ENCODE results near the gene SERPINB1.
"Not testable (repeated sequence)": the region's sequence is repeated elsewhere in the genome, so short reads cannot be mapped to it uniquely, and the experiment has no call there.

SERPINB1 gene

GRCh38 chr6:2865694-2866151, 24.1 kb upstream of the SERPINB1 start:
- DNase-seq, result no peak

DNA sequence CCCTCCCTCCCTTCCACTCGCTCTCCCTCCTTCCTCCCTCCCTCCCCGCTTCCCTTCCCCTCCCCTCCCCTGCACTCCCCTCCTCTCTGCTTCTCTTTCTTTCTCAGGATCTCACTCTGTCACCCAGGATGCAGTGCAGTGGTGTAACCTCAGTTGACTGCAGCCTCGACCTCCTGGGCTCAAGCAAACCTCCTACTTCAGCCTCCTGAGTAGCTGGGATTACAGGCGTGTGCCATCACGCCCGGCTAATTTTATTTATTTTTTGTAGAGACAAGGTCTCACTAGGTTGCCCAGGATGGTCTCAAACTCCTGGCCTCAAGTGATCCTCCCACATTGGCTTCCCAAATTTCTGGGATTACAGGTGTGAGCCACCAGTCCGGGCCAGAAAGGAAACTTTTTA, 23.6 kb upstream of the SERPINB1 start:
- no peak for DNase-seq

DNA sequence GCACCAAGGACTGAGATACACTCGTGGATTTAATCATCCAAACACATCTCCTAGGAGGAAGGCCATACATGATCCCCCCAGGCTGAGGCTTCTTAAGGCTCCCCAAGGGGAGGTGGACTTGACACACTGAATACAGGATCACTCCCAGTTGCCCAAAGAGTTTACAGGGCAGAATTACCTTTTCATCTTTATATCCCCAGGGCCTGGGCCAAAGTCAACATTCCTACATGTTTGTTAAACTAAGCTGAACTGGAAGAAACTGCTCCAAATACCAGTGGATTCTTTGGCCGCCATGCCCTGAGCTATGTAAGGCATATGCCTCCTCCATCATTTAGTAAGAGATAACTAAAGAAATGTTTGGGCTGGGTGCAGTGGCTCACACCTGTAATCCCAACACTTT, 22.2 kb upstream of the SERPINB1 start:
- DNase-seq, result no peak

- DNase-seq, result no peak
Measured at GRCh38 chr6:2862712-2863181, 21.1 kb upstream of the SERPINB1 start.

DNA sequence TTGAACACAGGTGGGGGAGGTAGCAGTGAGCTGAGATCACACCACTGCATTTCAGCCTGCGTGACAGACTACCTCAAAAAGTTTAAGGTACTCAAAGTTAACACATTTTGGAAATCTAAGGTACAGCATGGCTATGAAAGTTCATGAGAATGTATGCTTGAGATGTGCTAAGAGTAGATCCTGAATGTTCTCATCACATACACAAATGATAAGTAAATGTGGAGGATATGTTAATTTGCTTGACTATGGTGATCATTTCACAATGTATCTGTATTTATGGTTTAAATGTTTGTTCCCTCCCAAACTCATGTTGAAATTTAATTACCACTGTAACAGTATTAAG, 20.1 kb upstream of the SERPINB1 start:
- DNase-seq, result no peak

DNA sequence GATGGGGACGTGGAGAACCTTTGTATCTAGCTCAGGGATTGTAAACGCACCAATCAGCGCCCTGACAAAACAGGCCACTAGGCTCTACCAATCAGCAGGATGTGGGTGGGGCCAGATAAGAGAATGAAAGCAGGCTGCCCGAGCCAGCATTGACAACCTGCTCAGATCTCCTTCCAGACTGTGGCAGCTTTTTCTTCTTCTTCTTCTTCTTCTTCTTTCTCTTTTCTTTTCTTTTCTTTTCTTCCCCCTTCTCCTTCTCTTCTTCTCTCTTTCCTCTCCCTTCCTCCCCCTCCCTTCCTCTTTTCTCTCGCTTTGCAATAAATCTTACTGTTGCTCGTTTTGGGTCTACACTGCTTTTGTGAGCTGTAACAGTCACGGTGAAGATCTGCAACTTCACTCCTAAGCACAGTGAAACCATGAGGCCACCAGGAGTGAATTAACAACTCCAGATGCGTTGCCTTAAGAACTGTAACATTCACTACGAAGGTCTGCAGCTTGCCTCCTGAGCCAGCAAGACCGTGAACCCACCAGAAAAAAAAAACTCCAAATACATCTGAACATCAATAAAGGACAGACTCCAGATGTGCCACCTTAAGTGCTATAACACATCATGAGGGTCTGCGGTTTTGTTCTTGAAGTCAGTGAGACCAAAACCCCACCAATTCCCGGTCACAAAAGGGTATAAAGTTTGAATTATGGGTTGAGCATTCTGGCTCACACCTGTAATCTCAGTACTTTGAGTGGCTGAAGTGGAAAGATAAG, 19.6 kb upstream of the SERPINB1 start:
- no peak for DNase-seq

- DNase-seq, result not testable (repeated sequence)
Measured at GRCh38 chr6:2860706-2861059, 19.0 kb upstream of the SERPINB1 start.

DNA sequence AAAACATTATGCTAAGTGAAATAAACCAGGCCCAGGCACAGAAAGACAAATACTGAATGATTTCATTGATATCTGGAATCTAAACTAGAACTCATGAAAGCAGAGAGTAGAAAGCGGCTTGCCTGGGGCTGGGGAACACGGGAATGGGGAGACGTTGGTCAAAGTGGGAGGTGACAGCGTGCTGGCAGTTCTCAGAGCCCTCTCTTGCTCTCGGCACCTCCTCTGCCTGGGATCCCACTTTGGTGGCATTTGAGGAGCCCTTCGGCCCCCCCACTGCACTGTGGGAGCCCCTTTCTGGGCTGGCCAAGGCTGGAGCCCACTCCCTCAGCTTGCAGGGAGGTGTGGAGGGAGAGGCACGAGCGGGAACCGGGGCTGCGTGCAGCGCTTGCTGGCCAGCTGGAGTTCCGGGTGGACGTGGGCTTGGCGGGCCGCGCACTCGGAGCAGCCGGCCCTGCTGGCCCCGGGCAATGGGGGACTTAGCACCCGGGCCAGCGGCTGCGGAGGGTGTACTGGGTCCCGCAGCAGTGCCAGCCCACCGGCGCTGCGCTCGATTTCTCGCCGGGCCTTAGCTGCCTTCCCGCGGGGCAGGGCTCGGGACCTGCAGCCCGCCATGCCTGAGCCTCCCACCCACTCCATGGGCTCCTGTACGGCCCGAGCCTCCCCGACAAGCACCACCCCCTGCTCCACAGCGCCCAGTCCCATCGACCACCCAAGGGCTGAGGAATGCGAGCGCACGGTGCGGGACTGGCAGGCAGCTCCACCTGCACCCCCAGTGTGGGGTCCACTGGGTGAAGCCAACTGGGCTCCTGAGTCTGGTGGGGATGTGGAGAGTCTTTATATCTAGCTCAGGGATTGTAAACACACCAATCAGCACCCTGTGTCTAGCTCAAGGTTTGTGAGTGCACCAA, 18.4 kb upstream of the SERPINB1 start:
- not testable (repeated sequence) for DNase-seq

DNA sequence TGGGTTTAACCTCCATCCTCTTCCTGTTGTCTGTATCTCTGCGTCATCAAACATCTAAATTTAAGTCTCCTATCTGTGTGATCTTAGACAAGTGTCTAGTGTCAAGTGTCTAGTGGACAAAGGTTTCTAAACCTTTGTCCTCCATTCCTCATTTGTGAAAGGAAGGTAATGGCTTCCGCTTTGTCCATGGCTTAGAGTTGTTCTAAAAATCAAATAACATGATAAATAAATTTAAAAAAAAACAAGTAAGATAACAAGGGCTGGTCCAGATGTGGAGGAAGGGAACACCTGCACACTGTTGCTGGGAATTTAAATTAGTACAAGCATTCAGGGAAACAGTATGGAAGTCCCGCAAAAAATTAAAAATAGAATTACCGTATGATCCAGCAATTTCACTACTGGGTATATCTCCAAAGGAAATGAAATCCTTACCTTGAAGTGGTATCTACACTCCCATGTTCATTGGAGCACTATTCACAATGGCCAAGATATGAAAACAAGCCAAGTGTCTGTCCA, 17.6 kb upstream of the SERPINB1 start:
- no peak for DNase-seq

DNA sequence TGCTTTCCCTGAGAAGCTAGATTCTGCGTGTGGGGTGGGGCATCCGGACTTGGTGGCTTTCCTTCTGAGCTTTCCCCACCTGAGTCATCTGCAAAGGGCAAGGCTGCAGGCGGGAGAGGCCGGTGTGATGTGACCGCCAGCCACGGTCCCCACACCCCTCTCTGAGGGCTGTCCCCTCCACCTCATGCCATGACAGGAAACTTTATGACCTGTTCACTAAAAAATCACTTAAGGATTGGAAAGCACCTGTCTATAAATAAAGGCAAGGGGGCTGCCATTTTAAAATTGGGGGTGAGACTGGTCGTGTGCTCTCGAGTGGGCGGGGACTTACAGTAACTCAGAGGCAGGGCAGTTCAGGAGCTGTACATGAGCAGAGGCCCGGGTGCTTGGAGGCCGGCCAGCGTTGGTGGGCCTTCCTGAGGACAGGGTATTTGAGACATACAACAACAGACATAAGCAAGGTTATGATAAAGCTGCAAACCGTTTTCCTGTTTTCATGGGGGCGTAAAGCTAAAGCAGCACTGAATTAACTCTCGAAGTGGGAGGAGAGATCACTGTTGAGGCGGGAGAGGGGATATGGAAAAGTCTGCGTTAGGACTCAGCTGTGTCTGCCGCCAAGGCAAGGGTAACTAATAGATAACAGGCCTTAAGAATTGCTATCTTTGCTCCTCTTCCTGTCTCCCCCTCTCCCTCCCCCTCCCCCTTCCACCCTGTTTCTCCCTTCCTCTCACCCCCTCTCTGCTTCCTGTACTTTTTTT, 16.1 kb upstream of the SERPINB1 start:
- peak; percentile 93 to 95 for DNase-seq

- DNase-seq, result no peak
Measured at GRCh38 chr6:2857185-2857579, 15.5 kb upstream of the SERPINB1 start.

GRCh38 chr6:2855061-2855519, 13.4 kb upstream of the SERPINB1 start:
- DNase-seq, result peak in 1 of 2 experiments; percentile 57

DNA sequence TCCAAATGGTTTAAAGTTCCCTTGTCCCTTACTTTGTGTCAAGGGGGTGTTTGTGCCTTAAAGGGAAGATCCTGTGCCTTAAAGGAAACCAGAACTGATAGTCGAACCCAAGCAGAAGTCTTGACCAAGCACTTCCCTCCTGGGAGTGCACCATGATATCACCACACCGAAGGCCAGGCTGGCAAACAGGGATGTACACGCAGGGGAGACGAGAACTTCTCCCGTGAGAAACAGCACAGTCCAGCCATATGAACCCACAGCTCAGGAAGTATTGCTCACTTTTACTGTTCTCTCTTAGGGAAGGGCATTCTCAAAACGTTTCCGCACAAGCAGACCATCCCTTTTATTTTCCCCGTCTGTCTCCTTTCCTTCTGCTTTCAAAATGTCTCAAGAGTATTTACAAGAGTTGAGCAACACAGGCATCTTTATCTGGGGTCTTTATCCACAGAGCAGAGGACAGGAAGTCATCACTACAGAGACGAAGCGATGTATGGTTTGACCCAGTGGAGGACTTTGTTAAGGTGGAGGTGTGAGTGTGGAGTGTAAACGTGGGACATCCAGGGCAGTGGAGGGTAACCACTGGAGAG, 12.8 kb upstream of the SERPINB1 start:
- DNase-seq, result peak; percentile 87

DNA sequence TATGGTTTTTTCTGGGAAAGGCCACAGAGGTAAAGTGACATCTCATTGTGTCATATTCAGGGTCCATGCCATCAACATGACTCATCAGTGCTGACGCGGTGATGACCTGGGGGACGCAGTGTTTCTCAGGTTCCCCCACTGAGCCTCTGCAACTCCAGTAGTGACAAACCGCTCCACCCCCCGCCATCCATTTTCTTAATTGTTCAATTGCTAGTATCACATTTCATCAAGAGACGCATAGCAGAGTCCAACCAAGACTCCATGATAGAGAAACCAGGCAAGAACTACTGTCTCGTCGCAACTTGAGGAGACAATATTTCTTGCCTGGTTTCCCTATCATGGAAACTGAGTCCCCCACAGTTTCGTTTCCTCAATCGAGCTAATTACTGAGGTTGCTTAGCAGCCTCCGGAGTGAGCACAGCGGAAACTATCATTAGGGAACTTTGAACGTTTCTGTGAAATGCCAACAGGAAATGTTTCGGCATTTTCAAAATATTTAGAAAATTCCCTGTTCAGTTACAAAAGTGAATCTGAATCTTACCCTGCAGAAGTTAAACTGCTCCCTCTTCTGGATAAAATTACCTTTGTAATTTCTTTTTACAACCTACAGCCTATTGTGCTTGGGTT, 12.2 kb upstream of the SERPINB1 start:
- DNase-seq, result peak; percentile 54 to 63

DNA sequence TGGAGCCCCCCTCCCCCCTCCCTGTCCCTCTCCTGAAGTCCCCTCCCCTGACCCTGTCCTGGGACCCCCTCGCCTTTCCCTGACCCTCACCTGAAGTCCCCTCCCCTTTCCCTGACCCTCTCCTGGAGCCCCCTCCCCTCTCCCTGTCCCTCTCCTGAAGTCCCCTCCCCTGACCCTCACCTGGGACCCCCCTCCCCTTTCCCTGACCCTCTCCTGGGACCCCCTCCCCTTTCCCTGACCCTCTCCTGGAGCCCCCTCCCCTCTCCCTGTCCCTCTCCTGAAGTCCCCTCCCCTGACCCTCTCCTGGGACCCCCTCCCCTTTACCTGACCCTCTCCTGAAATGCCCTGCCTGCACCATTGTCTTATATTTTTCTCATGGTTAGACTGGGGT, 11.7 kb upstream of the SERPINB1 start:
- DNase-seq, result not testable (repeated sequence)

DNA sequence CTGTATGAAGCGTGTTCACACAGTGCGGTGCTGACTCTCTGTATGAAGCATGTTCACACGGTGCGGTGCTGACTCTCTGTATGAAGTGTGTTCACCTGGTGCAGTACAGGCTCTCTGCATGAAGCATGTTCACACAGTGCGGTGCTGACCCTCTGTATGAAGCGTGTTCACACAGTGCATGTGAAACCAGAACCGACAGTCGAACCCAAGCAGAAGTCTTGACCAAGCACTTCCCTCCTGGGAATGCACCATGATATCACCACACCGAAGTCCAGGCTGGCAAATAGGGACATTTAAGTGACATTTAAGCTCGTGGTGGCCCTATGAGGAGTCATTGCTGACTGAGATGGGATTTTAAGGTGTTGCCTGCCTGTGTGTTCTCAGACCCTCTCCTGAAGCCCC, 11.3 kb upstream of the SERPINB1 start:
- no peak for DNase-seq

DNA sequence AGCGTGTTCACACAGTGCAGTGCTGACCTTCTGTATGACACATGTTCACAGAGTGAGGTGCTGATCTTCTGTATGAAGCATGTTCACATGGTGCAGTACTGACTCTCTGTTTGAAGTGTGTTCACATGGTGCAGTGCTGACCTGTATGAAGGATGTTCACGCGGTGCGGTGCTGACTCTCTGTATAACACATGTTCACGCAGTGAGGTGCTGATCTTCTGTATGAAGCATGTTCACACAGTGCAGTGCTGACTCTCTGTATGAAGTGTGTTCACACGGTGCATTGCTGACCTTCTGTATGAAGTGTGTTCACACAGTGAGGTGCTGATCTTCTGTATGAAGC, 10.8 kb upstream of the SERPINB1 start:
- DNase-seq, result no peak

DNA sequence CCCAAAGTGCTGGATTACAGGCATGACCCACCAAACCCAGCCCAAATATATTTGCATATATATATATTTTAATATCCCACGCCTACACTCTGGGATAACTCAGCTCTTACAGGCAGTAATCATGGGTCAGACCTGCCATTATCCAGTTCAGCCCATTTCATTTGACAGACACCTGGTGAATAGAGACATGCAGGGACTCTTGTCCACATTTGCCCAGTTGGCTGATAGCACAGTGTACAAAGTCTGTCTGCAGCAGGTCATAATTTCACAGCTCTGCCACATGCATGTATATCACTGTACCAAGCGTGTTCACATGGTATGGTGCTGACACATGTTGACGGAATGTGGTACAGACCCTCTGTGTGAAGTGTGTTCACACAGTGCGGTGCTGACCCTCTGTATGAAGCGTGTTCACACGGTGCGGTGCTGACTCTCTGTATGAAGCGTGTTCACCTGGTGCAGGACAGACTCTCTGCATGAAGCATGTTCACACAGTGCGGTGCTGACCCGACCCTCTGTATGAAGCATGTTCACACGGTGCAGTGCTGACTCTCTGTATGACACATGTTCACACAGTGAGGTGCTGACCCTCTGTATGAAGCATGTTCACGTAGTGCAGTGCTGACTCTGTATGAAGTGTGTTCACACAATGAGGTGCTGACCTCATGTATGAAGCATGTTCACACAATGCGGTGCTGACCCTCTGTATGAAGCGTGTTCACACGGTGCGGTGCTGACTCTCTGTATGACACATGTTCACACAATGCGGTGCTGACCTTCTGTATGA, 10.3 kb upstream of the SERPINB1 start:
- DNase-seq, result no peak

DNA sequence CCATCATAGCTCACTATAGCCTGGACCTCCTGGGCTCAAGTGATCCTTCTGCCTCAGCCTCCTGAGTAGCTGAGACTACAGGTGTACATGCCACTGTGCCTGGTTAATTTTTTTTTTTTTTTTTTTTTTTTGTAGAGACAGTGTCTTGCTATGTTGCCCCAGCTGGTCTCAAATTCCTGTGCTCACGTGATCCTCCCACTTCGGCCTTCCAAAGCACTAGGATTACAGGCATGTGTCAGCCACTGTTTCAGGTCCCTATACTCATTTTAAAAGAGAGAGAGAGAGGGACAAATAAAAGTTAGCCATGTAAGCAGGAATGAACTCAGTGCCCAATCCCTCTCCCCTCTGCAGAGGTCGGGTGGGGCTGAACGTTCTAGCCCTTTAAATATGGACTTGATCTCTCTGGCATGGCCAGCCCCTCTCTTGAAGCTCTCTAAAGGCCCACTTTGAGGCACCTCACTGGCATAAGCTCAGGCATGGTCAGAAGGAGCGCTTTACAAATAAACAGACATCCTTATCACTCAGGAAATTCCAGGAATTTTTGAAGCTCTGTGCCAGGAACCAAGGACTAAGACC, 9.0 kb upstream of the SERPINB1 start:
- no peak for DNase-seq

DNA sequence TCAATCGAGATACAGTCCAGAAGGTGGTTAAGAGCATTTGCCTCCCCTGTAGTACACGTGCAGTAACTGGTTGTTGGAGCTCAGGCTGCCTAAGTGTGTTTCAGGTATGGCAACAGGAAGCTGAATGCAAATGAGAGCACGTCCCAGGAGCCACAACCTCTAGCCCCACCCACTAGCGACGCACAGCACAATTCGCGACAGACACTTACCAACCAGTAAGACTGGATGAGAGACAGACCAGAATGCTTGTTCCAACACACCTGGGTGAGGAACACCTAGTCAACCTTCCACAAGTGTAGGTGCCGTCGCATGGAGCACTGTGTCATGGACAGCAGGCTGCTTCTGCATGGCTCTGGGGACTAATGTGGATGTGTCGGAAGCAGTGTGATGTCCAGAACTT, 7.2 kb upstream of the SERPINB1 start:
- no peak for DNase-seq

DNA sequence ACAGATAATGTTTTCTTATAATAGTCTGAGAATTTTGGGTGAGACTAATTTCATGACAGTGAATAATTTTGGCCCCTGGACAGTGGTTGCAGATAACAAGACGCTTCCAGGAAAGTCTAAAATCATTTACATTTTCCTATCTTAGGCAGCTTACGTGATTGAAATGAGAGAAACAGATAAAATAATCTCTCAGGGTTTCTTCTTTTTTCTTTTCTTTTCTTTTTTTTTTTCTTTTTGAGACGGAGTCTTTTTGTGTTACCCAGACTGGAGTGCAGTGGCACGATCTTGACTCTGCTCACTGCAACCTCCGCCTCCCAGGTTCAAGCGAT, 4.2 kb upstream of the SERPINB1 start:
- DNase-seq, result no peak

Measured in Kasumi-1 (cell line).